H1 (cell line): Measurements from ENCODE around the gene KCNQ1. TPM values are rescaled to one million over a fixed set of nuclear protein-coding genes. Genes with fewer than 3 reads are reported as not detected.

Experiments
- polyA plus RNA-seq, 7 experiments: library from polyadenylated mRNA; depleted of rRNA in 3 of 7; stranded (reverse) in 5 of 7; unstranded in 2 of 7; fragments of >200 nt in 5 of 7; fragments of 200-250 nt in 2 of 7; gene quantifications; 1 replicate in 5 of 7; 2 replicates in 1 of 7; 4 replicates in 1 of 7; pipeline versions ENCODE4 v1.2.1 to v1.2.3, GENCODE V29; 2011 to 2013; ENCODE audit warnings: missing spikeins in 2 of 7, mixed read lengths in 2 of 7
- total RNA-seq: library from RNA; stranded (reverse); fragmentation: NEBNext Ultra II Directional; extraction: Animal tissue kit (Norgen Biotek cat#: 25700); gene quantifications from 2 replicates; pipeline ENCODE4 v1.2.1, GENCODE V29; 2021
- TF ChIP-seq, protein P1 (sequence below): fragments of 300-600 bp; sonication (generic); IDR thresholded peaks from 2 replicates; pipeline ENCODE4 v1.7.1; 2012; ENCODE audit warnings: low read length, moderate library complexity, mild to moderate bottlenecking, inconsistent platforms; ENCODE audit not compliant: insufficient replicate concordance

The KCNQ1 gene
- total and polyA plus RNA-seq, 2 of the 8 experiments (the other 6 are each of a cell fraction or from before 2014, with no cell fraction given): 1.9 to 2.0 TPM

DNA sequence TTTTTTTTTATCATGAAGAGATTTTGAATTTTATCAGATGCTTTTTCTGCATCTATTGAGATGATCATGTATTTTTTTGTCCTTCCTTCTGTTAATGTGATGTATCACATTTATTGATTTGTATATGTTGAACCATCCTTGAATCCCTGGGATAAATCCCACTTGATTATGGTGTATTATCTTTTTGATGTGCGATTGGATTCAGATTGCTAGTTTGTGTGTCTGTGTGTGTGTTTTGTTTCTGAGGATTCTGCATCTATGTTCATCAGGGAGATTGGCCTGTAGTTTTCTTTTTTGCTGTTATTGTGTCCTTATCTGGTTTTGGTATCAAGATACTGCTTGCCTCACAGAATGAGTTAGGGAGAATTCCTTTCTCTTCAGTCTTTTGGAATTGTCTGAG lies 202.4 kb downstream of the KCNQ1 start (continued):
- TF ChIP-seq, protein P1, sequence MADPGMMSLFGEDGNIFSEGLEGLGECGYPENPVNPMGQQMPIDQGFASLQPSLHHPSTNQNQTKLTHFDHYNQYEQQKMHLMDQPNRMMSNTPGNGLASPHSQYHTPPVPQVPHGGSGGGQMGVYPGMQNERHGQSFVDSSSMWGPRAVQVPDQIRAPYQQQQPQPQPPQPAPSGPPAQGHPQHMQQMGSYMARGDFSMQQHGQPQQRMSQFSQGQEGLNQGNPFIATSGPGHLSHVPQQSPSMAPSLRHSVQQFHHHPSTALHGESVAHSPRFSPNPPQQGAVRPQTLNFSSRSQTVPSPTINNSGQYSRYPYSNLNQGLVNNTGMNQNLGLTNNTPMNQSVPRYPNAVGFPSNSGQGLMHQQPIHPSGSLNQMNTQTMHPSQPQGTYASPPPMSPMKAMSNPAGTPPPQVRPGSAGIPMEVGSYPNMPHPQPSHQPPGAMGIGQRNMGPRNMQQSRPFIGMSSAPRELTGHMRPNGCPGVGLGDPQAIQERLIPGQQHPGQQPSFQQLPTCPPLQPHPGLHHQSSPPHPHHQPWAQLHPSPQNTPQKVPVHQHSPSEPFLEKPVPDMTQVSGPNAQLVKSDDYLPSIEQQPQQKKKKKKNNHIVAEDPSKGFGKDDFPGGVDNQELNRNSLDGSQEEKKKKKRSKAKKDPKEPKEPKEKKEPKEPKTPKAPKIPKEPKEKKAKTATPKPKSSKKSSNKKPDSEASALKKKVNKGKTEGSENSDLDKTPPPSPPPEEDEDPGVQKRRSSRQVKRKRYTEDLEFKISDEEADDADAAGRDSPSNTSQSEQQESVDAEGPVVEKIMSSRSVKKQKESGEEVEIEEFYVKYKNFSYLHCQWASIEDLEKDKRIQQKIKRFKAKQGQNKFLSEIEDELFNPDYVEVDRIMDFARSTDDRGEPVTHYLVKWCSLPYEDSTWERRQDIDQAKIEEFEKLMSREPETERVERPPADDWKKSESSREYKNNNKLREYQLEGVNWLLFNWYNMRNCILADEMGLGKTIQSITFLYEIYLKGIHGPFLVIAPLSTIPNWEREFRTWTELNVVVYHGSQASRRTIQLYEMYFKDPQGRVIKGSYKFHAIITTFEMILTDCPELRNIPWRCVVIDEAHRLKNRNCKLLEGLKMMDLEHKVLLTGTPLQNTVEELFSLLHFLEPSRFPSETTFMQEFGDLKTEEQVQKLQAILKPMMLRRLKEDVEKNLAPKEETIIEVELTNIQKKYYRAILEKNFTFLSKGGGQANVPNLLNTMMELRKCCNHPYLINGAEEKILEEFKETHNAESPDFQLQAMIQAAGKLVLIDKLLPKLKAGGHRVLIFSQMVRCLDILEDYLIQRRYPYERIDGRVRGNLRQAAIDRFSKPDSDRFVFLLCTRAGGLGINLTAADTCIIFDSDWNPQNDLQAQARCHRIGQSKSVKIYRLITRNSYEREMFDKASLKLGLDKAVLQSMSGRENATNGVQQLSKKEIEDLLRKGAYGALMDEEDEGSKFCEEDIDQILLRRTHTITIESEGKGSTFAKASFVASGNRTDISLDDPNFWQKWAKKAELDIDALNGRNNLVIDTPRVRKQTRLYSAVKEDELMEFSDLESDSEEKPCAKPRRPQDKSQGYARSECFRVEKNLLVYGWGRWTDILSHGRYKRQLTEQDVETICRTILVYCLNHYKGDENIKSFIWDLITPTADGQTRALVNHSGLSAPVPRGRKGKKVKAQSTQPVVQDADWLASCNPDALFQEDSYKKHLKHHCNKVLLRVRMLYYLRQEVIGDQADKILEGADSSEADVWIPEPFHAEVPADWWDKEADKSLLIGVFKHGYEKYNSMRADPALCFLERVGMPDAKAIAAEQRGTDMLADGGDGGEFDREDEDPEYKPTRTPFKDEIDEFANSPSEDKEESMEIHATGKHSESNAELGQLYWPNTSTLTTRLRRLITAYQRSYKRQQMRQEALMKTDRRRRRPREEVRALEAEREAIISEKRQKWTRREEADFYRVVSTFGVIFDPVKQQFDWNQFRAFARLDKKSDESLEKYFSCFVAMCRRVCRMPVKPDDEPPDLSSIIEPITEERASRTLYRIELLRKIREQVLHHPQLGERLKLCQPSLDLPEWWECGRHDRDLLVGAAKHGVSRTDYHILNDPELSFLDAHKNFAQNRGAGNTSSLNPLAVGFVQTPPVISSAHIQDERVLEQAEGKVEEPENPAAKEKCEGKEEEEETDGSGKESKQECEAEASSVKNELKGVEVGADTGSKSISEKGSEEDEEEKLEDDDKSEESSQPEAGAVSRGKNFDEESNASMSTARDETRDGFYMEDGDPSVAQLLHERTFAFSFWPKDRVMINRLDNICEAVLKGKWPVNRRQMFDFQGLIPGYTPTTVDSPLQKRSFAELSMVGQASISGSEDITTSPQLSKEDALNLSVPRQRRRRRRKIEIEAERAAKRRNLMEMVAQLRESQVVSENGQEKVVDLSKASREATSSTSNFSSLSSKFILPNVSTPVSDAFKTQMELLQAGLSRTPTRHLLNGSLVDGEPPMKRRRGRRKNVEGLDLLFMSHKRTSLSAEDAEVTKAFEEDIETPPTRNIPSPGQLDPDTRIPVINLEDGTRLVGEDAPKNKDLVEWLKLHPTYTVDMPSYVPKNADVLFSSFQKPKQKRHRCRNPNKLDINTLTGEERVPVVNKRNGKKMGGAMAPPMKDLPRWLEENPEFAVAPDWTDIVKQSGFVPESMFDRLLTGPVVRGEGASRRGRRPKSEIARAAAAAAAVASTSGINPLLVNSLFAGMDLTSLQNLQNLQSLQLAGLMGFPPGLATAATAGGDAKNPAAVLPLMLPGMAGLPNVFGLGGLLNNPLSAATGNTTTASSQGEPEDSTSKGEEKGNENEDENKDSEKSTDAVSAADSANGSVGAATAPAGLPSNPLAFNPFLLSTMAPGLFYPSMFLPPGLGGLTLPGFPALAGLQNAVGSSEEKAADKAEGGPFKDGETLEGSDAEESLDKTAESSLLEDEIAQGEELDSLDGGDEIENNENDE: no peak
